ENCODE data around the gene ADAM19. TPM values are rescaled to one million over a fixed set of nuclear protein-coding genes. Genes with fewer than 3 reads are reported as not detected.

ADAM19 gene
- total RNA-seq, 1 donor from 2014 or later = 9.1 TPM

GRCh38 chr5:157607371-157608161, 32.0 kb upstream of the ADAM19 start:
- TF ChIP-seq CTCF (conservative IDR thresholded peaks at IDR 0.05) = no peak
- Mint-ChIP-seq H3K27me3 (ENCODE audit: low read depth) (no peaks in the 10 kb centered on the region), H3K36me3 (ENCODE audit: low read depth) (no peaks in the 10 kb centered on the region), H3K9me3 (peaks cover 8% of the 10 kb centered on the region), H3K4me1 (peaks cover 10% of the 10 kb centered on the region), H3K4me3 (no peak overlapping the region), H3K27ac (ENCODE audit: unreplicated experiment) (no peak overlapping the region)
- no peak for DNase-seq (ENCODE audit: low read depth, low spot score)

DNA sequence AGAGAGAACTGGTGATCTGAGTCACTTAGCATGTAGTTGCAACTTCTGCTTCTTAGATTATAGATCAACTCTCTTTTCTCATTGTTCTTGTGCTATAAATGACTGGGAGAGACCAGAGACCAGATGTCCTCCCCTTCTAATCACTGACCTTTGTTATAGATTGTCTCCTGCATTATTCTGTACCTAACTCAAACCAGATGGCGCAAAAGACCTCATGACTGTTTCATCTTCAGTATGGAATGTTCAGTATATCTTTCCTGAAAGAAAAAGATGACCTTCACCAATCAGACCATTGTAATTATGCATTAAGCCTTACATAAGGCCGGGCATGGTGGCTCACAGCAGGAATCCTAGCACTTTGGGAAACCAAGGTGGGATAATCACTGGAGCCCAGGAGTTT, 30.5 kb upstream of the ADAM19 start:
- Mint-ChIP-seq H3K27ac (ENCODE audit: unreplicated experiment) (no peak overlapping the region), H3K9me3 (peaks cover 8% of the 10 kb centered on the region), H3K4me3 (no peak overlapping the region), H3K36me3 (ENCODE audit: low read depth) (no peaks in the 10 kb centered on the region), H3K27me3 (ENCODE audit: low read depth) (no peaks in the 10 kb centered on the region), H3K4me1 (no peaks in the 10 kb centered on the region)
- TF ChIP-seq CTCF (conservative IDR thresholded peaks at IDR 0.05) = no peak
- DNase-seq (ENCODE audit: low read depth, low spot score) = no peak

- no peaks in the 10 kb centered on the region for H3K36me3 Mint-ChIP-seq (ENCODE audit: low read depth)
- H3K27me3 Mint-ChIP-seq (ENCODE audit: low read depth) = no peaks in the 10 kb centered on the region
- DNase-seq (ENCODE audit: low read depth, low spot score) = no peak
- TF ChIP-seq CTCF (conservative IDR thresholded peaks at IDR 0.05) = no peak
- no peak overlapping the region for H3K4me3 Mint-ChIP-seq
- H3K27ac Mint-ChIP-seq (ENCODE audit: unreplicated experiment) = no peak overlapping the region
- peaks cover 3% of the 10 kb centered on the region for H3K9me3 Mint-ChIP-seq
- H3K4me1 Mint-ChIP-seq = no peaks in the 10 kb centered on the region
These were observed 28.0 kb upstream of the ADAM19 start for GRCh38 chr5:157603333-157604190.

GRCh38 chr5:157602505-157602904, 26.9 kb upstream of the ADAM19 start:
- H3K27ac Mint-ChIP-seq (ENCODE audit: unreplicated experiment) = no peak overlapping the region
- no peak for DNase-seq (ENCODE audit: low read depth, low spot score)
- no peaks in the 10 kb centered on the region for H3K27me3 Mint-ChIP-seq (ENCODE audit: low read depth)
- no peaks in the 10 kb centered on the region for H3K9me3 Mint-ChIP-seq
- peaks cover 1% of the 10 kb centered on the region for H3K4me1 Mint-ChIP-seq
- H3K4me3 Mint-ChIP-seq = no peak overlapping the region
- TF ChIP-seq CTCF (conservative IDR thresholded peaks at IDR 0.05) = no peak
- H3K36me3 Mint-ChIP-seq (ENCODE audit: low read depth) = no peaks in the 10 kb centered on the region

DNA sequence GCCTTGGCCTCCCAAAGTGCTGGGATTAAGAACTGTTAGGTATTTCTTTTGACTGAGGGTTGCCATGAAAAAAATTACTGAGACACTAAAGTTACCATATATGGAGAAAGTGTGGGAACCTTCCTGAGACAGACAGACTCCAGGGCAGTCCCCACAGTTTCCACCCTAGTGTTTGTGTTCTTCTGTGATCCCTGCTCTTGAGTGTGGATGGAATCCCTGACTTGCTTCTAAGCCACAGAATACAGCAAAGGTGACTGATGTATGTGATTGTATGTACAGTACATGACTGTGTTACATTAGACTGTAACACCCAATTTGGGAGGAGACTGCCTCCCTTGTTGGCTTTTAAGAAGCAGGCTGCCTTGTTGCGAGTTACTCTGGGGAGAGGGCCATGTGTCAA, 24.7 kb upstream of the ADAM19 start:
- Mint-ChIP-seq H3K27me3 (ENCODE audit: low read depth) (no peaks in the 10 kb centered on the region), H3K9me3 (peaks cover 3% of the 10 kb centered on the region), H3K36me3 (ENCODE audit: low read depth) (no peaks in the 10 kb centered on the region), H3K4me1 (peaks cover 10% of the 10 kb centered on the region), H3K4me3 (no peak overlapping the region), H3K27ac (ENCODE audit: unreplicated experiment) (no peak overlapping the region)
- no peak for TF ChIP-seq CTCF (conservative IDR thresholded peaks at IDR 0.05)
- DNase-seq (ENCODE audit: low read depth, low spot score) = no peak

Measured in neural crest cell (in vitro differentiated cells).